Testis (tissue), 2 donors: ENCODE data around the gene ARHGDIA.

Source experiments
- CTCF ChIP-seq, 3 experiments: fragments of 450-650 bp in 2 of 3; fragments of 200-600 bp in 1 of 3; sonication (generic) in 1 of 3; IDR thresholded peaks; one replicate each; pipeline ENCODE4 v1.5.1; 2016 to 2019; ENCODE audit warnings: antibody characterized with exemption in 3 of 3, mild to moderate bottlenecking in 2 of 3, moderate library complexity in 1 of 3
- POLR2A ChIP-seq: fragments of 450-650 bp; IDR thresholded peaks from one replicate; pipeline ENCODE4 v1.6.1; 2017; ENCODE audit warnings: antibody characterized with exemption, mild to moderate bottlenecking, moderate library complexity

GRCh38 chr17:81909231-81909630 is 38.1 kb upstream of the ARHGDIA start:
- no peak for TF ChIP-seq POLR2A
- TF ChIP-seq CTCF (IDR thresholded peaks at IDR 0.05) = no peak
